ENCODE measurements around the gene CCL18. TPM values are rescaled to one million over a fixed set of nuclear protein-coding genes. Genes with fewer than 3 reads are reported as not detected.
"Not testable (repeated sequence)": the region's sequence is repeated elsewhere in the genome, so short reads cannot be mapped to it uniquely, and the experiment has no call there.

Gene CCL18
- total RNA-seq, 1 experiment from 2014 or later: not detected

- H3K4me1 ChIP-seq (replicated peaks; ENCODE audit: insufficient read depth); H3K27ac ChIP-seq; H2AFZ ChIP-seq; intact Hi-C loops (cut with micrococcal nuclease; ENCODE audit: unreplicated experiment); BruUV-seq (replicated peaks); CTCF ChIA-PET; H4K20me1 ChIP-seq (ENCODE audit: insufficient read depth); H3K36me3 ChIP-seq (ENCODE audit: low read depth); POLR2A ChIA-PET (ENCODE audit: unreplicated experiment); DNase-seq; H3K79me2 ChIP-seq (ENCODE audit: low read depth); H3K9me2 ChIP-seq (ENCODE audit: insufficient read depth); H3K4me3 ChIP-seq; H3K4me2 ChIP-seq; H3F3A ChIP-seq (ENCODE audit: insufficient read depth, low read depth); H3K9me3 ChIP-seq (ENCODE audit: insufficient read depth, low read depth): not testable (repeated sequence)
- H3K27me3 ChIP-seq (ENCODE audit: insufficient read depth, low read depth): peaks cover 33% of the 10 kb centered on the region
Measured at GRCh38 chr17:36082482-36083120, 18.5 kb downstream of the CCL18 start.

GRCh38 chr17:36083691-36084090, 19.6 kb downstream of the CCL18 start:
- H3K36me3 ChIP-seq (ENCODE audit: low read depth); H4K20me1 ChIP-seq (ENCODE audit: insufficient read depth); H3K9me3 ChIP-seq (ENCODE audit: insufficient read depth, low read depth); H3K4me3 ChIP-seq; DNase-seq; H3K27ac ChIP-seq; H3K79me2 ChIP-seq (ENCODE audit: low read depth); H3F3A ChIP-seq (ENCODE audit: insufficient read depth, low read depth); intact Hi-C loops (cut with micrococcal nuclease; ENCODE audit: unreplicated experiment); H2AFZ ChIP-seq; H3K4me2 ChIP-seq; POLR2A ChIA-PET (ENCODE audit: unreplicated experiment); H3K9me2 ChIP-seq (ENCODE audit: insufficient read depth); CTCF ChIA-PET; BruUV-seq (replicated peaks); H3K4me1 ChIP-seq (replicated peaks; ENCODE audit: insufficient read depth): not testable (repeated sequence)
- H3K27me3 ChIP-seq (ENCODE audit: insufficient read depth, low read depth): peaks cover 33% of the 10 kb centered on the region

GRCh38 chr17:36085765-36086164, 21.7 kb downstream of the CCL18 start:
- TF ChIP-seq EZH2 (IDR thresholded peaks at IDR 0.05; ENCODE audit: low read depth): no peak
- no peak for TF ChIP-seq CTCF (conservative IDR thresholded peaks at IDR 0.05)
- Histone ChIP-seq H3K4me2 (no peak overlapping the region), H3K9me2 (ENCODE audit: insufficient read depth) (no peaks in the 10 kb centered on the region), H2AFZ (no peak overlapping the region), H4K20me1 (ENCODE audit: insufficient read depth) (no peaks in the 10 kb centered on the region), H3K4me1 (replicated peaks; ENCODE audit: insufficient read depth) (no peaks in the 10 kb centered on the region), H3K36me3 (ENCODE audit: low read depth) (no peaks in the 10 kb centered on the region), H3K27ac (no peak overlapping the region), H3F3A (ENCODE audit: insufficient read depth, low read depth) (no peaks in the 10 kb centered on the region), H3K4me3 (no peak overlapping the region), H3K27me3 (ENCODE audit: insufficient read depth, low read depth) (peaks cover 42% of the 10 kb centered on the region), H3K79me2 (ENCODE audit: low read depth) (no peaks in the 10 kb centered on the region), H3K9me3 (ENCODE audit: insufficient read depth, low read depth) (no peaks in the 10 kb centered on the region)
- no peak for DNase-seq
- CTCF ChIA-PET: no interaction called here
- intact Hi-C loops (cut with micrococcal nuclease; ENCODE audit: unreplicated experiment): no loop called here
- BruUV-seq (replicated peaks): no TSS peak
- POLR2A ChIA-PET (ENCODE audit: unreplicated experiment): no interaction called here

- H4K20me1 ChIP-seq (ENCODE audit: insufficient read depth): no peaks in the 10 kb centered on the region
- intact Hi-C loops (cut with micrococcal nuclease; ENCODE audit: unreplicated experiment): no loop called here
- no peaks in the 10 kb centered on the region for H3K9me3 ChIP-seq (ENCODE audit: insufficient read depth, low read depth)
- no peak overlapping the region for H2AFZ ChIP-seq
- no TSS peak for BruUV-seq (replicated peaks)
- no peak overlapping the region for H3K4me3 ChIP-seq
- no peaks in the 10 kb centered on the region for H3K79me2 ChIP-seq (ENCODE audit: low read depth)
- CTCF ChIA-PET: no interaction called here
- peaks cover 50% of the 10 kb centered on the region for H3K27me3 ChIP-seq (ENCODE audit: insufficient read depth, low read depth)
- no peaks in the 10 kb centered on the region for H3F3A ChIP-seq (ENCODE audit: insufficient read depth, low read depth)
- H3K27ac ChIP-seq: no peak overlapping the region
- no peaks in the 10 kb centered on the region for H3K4me1 ChIP-seq (replicated peaks; ENCODE audit: insufficient read depth)
- TF ChIP-seq EZH2 (IDR thresholded peaks at IDR 0.05; ENCODE audit: low read depth): no peak
- no peak for TF ChIP-seq CTCF (conservative IDR thresholded peaks at IDR 0.05)
- POLR2A ChIA-PET (ENCODE audit: unreplicated experiment): no interaction called here
- no peaks in the 10 kb centered on the region for H3K9me2 ChIP-seq (ENCODE audit: insufficient read depth)
- H3K36me3 ChIP-seq (ENCODE audit: low read depth): no peaks in the 10 kb centered on the region
- no peak for DNase-seq
- H3K4me2 ChIP-seq: no peak overlapping the region
Measured at GRCh38 chr17:36086791-36087190, 22.7 kb downstream of the CCL18 start.

- CTCF ChIA-PET; H3K79me2 ChIP-seq (ENCODE audit: low read depth); BruUV-seq (replicated peaks); H3K27ac ChIP-seq; H3K4me1 ChIP-seq (replicated peaks; ENCODE audit: insufficient read depth); POLR2A ChIA-PET (ENCODE audit: unreplicated experiment); H3K9me3 ChIP-seq (ENCODE audit: insufficient read depth, low read depth); H3K4me3 ChIP-seq; H3K4me2 ChIP-seq; H3K36me3 ChIP-seq (ENCODE audit: low read depth); intact Hi-C loops (cut with micrococcal nuclease; ENCODE audit: unreplicated experiment); DNase-seq; H3K9me2 ChIP-seq (ENCODE audit: insufficient read depth); H2AFZ ChIP-seq; H3F3A ChIP-seq (ENCODE audit: insufficient read depth, low read depth); H4K20me1 ChIP-seq (ENCODE audit: insufficient read depth): not testable (repeated sequence)
- H3K27me3 ChIP-seq (ENCODE audit: insufficient read depth, low read depth): peaks cover 54% of the 10 kb centered on the region
Measured at GRCh38 chr17:36087471-36087870, 23.4 kb downstream of the CCL18 start.

- BruUV-seq (replicated peaks); H3K4me2 ChIP-seq; H3K79me2 ChIP-seq (ENCODE audit: low read depth); H3K27ac ChIP-seq; H3K4me1 ChIP-seq (replicated peaks; ENCODE audit: insufficient read depth); DNase-seq; H4K20me1 ChIP-seq (ENCODE audit: insufficient read depth); intact Hi-C loops (cut with micrococcal nuclease; ENCODE audit: unreplicated experiment); H2AFZ ChIP-seq; H3F3A ChIP-seq (ENCODE audit: insufficient read depth, low read depth); H3K9me2 ChIP-seq (ENCODE audit: insufficient read depth); H3K9me3 ChIP-seq (ENCODE audit: insufficient read depth, low read depth); CTCF ChIA-PET; H3K36me3 ChIP-seq (ENCODE audit: low read depth); H3K4me3 ChIP-seq; POLR2A ChIA-PET (ENCODE audit: unreplicated experiment): not testable (repeated sequence)
- peaks cover 52% of the 10 kb centered on the region for H3K27me3 ChIP-seq (ENCODE audit: insufficient read depth, low read depth)
Measured at GRCh38 chr17:36087897-36088572, 24.0 kb downstream of the CCL18 start.
